GM12878 (cell line): ENCODE data around the gene CDK2. TPM values are rescaled to one million over a fixed set of nuclear protein-coding genes. Genes with fewer than 3 reads are reported as not detected.

Source experiments
- BMI1 ChIP-seq: fragments of 450-650 bp; IDR thresholded peaks from 2 replicates; pipeline ENCODE4 v1.6.1; 2016; ENCODE audit warnings: mild to moderate bottlenecking, moderate library complexity, borderline replicate concordance
- EGR1 ChIP-seq, 2 experiments: IDR thresholded peaks; 1 replicate in 1 of 2; 2 replicates in 1 of 2; pipeline ENCODE4 v1.6.1; 2011 to 2012; ENCODE audit warnings: low read depth in 2 of 2, low read length in 2 of 2, borderline replicate concordance in 1 of 2, mild to moderate bottlenecking in 1 of 2, moderate library complexity in 1 of 2
- ETV6 ChIP-seq, 2 experiments: fragments of 450-650 bp in 1 of 2; IDR thresholded peaks in 1 of 2; conservative IDR thresholded peaks in 1 of 2; 2 replicates each; pipeline ENCODE4 v1.6.1; 2014; ENCODE audit warnings: antibody characterized with exemption in 1 of 2, borderline replicate concordance in 1 of 2, low read depth in 1 of 2, mild to moderate bottlenecking in 1 of 2, moderate library complexity in 1 of 2
- IKZF2 ChIP-seq, 2 experiments: fragments of 450-650 bp; IDR thresholded peaks; 2 replicates each; pipeline ENCODE4 v1.6.1; 2017; ENCODE audit warnings: mild to moderate bottlenecking in 2 of 2, moderate library complexity in 2 of 2
- MYB ChIP-seq: fragments of 150-350 bp; IDR thresholded peaks from 2 replicates; pipeline ENCODE4 v1.6.1; 2014; ENCODE audit warnings: mild to moderate bottlenecking, low read depth, low read length, borderline replicate concordance
- POLR2AphosphoS5 ChIP-seq: IDR thresholded peaks from 2 replicates; pipeline ENCODE4 v1.6.1; 2011; ENCODE audit warnings: mild to moderate bottlenecking, low read length, inconsistent platforms
- RUNX3 ChIP-seq: IDR thresholded peaks from 2 replicates; pipeline ENCODE4 v1.6.1; 2012; ENCODE audit warnings: low read length, inconsistent platforms
- WRNIP1 ChIP-seq: IDR thresholded peaks from 2 replicates; pipeline ENCODE4 v1.6.1; 2011; ENCODE audit warnings: low read depth, low read length, improper control_type of control experiment, borderline replicate concordance
- ZNF622 ChIP-seq: fragments of 450-650 bp; IDR thresholded peaks from 2 replicates; pipeline ENCODE4 v1.6.1; 2017; ENCODE audit warnings: mild to moderate bottlenecking, inconsistent platforms
- polyA plus RNA-seq, 11 experiments: library from polyadenylated mRNA; depleted of rRNA in 4 of 11; unstranded in 6 of 11; stranded (reverse) in 5 of 11; fragments of >200 nt; fragmentation: Nextera tagmentation in 4 of 11; fragmentation: Illumina TruSeq in 1 of 11; extraction: Ambion mirVana in 4 of 11; extraction: Trizol in 1 of 11; gene quantifications; 1 replicate in 1 of 11; 2 replicates in 10 of 11; pipeline versions ENCODE4 v1.2.1 to v1.2.3, GENCODE V29; 2011 to 2016; ENCODE audit warnings: inconsistent platforms in 2 of 11, missing spikeins in 2 of 11, low read depth in 1 of 11
- total RNA-seq, 4 experiments: library from RNA; depleted of rRNA in 3 of 4; stranded (reverse); fragments of >200 nt in 3 of 4; fragmentation: Illumina TruSeq in 1 of 4; extraction: Trizol in 1 of 4; gene quantifications; 2 replicates each; pipeline versions ENCODE4 v1.2.1 to v1.2.3, GENCODE V29; 2013 to 2021
- TF ChIP-seq, protein P1 (sequence below): fragments of 450-650 bp; conservative IDR thresholded peaks from 2 replicates; pipeline ENCODE4 v1.6.1; 2017; ENCODE audit warnings: mild to moderate bottlenecking, moderate library complexity
- TF ChIP-seq, protein P2 (sequence below): fragments of 450-650 bp; IDR thresholded peaks from 2 replicates; pipeline ENCODE4 v1.6.1; 2016; ENCODE audit warnings: mild to moderate bottlenecking
- TF ChIP-seq, protein P3 (sequence below): IDR thresholded peaks from 2 replicates; pipeline ENCODE4 v1.6.1; 2011; ENCODE audit warnings: borderline replicate concordance, low read depth, mild to moderate bottlenecking, moderate library complexity, mixed read lengths, low read length; ENCODE audit not compliant: insufficient read depth; ENCODE audit errors: extremely low read length
- TF ChIP-seq, protein P4 (sequence below): fragments of 450-650 bp; IDR thresholded peaks from 2 replicates; pipeline ENCODE4 v1.6.1; 2017; ENCODE audit warnings: mild to moderate bottlenecking, low read depth, inconsistent platforms; ENCODE audit not compliant: poor library complexity, severe bottlenecking
- TF ChIP-seq, protein P5 (sequence below): fragments of 450-650 bp; IDR thresholded peaks from 2 replicates; pipeline ENCODE4 v1.6.1; 2016; ENCODE audit warnings: mild to moderate bottlenecking, moderate library complexity, borderline replicate concordance
- TF ChIP-seq, protein P6 (sequence below): fragments of 450-650 bp; IDR thresholded peaks from 2 replicates; pipeline ENCODE4 v1.6.1; 2017; ENCODE audit warnings: low read depth, mild to moderate bottlenecking, moderate library complexity

Gene CDK2
- total and polyA plus RNA-seq, 10 of the 15 experiments (the other 5 are each of a cell fraction or from before 2014, with no cell fraction given) = 13.1 to 138 (median 82.2) TPM

DNA sequence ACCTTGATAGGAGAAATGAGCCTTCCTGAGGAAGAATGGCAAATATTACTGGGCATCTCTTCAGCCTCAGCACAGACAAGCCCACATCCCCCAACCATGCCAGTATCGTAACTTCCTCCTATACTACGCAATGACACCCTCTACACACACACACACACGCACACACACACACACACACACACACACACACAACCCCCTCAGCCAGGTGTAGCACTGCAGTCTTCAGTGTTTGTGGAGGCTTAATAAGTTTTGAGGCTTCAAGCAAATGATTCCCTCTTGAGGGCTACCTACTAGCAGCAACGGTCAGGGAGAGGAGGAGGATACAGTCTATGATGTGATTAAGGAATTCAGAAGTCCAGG lies 34.1 kb upstream of the CDK2 start (continued):
- TF ChIP-seq, protein P1, sequence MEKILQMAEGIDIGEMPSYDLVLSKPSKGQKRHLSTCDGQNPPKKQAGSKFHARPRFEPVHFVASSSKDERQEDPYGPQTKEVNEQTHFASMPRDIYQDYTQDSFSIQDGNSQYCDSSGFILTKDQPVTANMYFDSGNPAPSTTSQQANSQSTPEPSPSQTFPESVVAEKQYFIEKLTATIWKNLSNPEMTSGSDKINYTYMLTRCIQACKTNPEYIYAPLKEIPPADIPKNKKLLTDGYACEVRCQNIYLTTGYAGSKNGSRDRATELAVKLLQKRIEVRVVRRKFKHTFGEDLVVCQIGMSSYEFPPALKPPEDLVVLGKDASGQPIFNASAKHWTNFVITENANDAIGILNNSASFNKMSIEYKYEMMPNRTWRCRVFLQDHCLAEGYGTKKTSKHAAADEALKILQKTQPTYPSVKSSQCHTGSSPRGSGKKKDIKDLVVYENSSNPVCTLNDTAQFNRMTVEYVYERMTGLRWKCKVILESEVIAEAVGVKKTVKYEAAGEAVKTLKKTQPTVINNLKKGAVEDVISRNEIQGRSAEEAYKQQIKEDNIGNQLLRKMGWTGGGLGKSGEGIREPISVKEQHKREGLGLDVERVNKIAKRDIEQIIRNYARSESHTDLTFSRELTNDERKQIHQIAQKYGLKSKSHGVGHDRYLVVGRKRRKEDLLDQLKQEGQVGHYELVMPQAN = 0 out of 2 replicates have a peak, but pooled peaks have one; percentile 38
- TF ChIP-seq, protein P2, sequence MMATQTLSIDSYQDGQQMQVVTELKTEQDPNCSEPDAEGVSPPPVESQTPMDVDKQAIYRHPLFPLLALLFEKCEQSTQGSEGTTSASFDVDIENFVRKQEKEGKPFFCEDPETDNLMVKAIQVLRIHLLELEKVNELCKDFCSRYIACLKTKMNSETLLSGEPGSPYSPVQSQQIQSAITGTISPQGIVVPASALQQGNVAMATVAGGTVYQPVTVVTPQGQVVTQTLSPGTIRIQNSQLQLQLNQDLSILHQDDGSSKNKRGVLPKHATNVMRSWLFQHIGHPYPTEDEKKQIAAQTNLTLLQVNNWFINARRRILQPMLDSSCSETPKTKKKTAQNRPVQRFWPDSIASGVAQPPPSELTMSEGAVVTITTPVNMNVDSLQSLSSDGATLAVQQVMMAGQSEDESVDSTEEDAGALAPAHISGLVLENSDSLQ = no peak
- TF ChIP-seq BMI1 = peak; percentile 20; the same call in 1 of the 2 replicates
- TF ChIP-seq POLR2AphosphoS5 = peak; percentile 29; the same call in 1 of the 2 replicates
- TF ChIP-seq, protein P3, sequence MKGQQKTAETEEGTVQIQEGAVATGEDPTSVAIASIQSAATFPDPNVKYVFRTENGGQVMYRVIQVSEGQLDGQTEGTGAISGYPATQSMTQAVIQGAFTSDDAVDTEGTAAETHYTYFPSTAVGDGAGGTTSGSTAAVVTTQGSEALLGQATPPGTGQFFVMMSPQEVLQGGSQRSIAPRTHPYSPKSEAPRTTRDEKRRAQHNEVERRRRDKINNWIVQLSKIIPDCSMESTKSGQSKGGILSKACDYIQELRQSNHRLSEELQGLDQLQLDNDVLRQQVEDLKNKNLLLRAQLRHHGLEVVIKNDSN = no peak
- TF ChIP-seq, protein P4, sequence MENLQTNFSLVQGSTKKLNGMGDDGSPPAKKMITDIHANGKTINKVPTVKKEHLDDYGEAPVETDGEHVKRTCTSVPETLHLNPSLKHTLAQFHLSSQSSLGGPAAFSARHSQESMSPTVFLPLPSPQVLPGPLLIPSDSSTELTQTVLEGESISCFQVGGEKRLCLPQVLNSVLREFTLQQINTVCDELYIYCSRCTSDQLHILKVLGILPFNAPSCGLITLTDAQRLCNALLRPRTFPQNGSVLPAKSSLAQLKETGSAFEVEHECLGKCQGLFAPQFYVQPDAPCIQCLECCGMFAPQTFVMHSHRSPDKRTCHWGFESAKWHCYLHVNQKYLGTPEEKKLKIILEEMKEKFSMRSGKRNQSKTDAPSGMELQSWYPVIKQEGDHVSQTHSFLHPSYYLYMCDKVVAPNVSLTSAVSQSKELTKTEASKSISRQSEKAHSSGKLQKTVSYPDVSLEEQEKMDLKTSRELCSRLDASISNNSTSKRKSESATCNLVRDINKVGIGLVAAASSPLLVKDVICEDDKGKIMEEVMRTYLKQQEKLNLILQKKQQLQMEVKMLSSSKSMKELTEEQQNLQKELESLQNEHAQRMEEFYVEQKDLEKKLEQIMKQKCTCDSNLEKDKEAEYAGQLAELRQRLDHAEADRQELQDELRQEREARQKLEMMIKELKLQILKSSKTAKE = peak; percentile 31
- TF ChIP-seq, protein P5, sequence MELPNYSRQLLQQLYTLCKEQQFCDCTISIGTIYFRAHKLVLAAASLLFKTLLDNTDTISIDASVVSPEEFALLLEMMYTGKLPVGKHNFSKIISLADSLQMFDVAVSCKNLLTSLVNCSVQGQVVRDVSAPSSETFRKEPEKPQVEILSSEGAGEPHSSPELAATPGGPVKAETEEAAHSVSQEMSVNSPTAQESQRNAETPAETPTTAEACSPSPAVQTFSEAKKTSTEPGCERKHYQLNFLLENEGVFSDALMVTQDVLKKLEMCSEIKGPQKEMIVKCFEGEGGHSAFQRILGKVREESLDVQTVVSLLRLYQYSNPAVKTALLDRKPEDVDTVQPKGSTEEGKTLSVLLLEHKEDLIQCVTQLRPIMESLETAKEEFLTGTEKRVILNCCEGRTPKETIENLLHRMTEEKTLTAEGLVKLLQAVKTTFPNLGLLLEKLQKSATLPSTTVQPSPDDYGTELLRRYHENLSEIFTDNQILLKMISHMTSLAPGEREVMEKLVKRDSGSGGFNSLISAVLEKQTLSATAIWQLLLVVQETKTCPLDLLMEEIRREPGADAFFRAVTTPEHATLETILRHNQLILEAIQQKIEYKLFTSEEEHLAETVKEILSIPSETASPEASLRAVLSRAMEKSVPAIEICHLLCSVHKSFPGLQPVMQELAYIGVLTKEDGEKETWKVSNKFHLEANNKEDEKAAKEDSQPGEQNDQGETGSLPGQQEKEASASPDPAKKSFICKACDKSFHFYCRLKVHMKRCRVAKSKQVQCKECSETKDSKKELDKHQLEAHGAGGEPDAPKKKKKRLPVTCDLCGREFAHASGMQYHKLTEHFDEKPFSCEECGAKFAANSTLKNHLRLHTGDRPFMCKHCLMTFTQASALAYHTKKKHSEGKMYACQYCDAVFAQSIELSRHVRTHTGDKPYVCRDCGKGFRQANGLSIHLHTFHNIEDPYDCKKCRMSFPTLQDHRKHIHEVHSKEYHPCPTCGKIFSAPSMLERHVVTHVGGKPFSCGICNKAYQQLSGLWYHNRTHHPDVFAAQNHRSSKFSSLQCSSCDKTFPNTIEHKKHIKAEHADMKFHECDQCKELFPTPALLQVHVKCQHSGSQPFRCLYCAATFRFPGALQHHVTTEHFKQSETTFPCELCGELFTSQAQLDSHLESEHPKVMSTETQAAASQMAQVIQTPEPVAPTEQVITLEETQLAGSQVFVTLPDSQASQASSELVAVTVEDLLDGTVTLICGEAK = peak; percentile 37; the same call in 1 of the 2 replicates
- 0 out of 3 replicates have a peak, but pooled peaks of 1 of the 2 experiments have one; percentile 10 for TF ChIP-seq EGR1 (IDR thresholded peaks at IDR 0.05; ENCODE audit: borderline replicate concordance in 1 of 2, low read depth in 2 of 2, low read length in 2 of 2)
- 0 out of 2 replicates have a peak, but pooled peaks have one; percentile 30 for TF ChIP-seq WRNIP1
- no peak for TF ChIP-seq MYB
- TF ChIP-seq ZNF622 = 0 out of 2 replicates have a peak, but pooled peaks have one; percentile 16
- TF ChIP-seq, protein P6, sequence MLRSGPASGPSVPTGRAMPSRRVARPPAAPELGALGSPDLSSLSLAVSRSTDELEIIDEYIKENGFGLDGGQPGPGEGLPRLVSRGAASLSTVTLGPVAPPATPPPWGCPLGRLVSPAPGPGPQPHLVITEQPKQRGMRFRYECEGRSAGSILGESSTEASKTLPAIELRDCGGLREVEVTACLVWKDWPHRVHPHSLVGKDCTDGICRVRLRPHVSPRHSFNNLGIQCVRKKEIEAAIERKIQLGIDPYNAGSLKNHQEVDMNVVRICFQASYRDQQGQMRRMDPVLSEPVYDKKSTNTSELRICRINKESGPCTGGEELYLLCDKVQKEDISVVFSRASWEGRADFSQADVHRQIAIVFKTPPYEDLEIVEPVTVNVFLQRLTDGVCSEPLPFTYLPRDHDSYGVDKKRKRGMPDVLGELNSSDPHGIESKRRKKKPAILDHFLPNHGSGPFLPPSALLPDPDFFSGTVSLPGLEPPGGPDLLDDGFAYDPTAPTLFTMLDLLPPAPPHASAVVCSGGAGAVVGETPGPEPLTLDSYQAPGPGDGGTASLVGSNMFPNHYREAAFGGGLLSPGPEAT = peak; percentile 57; the same call in 1 of the 2 replicates
- peak; percentile 64 to 73 for TF ChIP-seq IKZF2 (IDR thresholded peaks at IDR 0.05)
- peak in 1 of 2 experiments; percentile 51; a peak in 1 of 4 replicates for TF ChIP-seq ETV6 (conservative IDR thresholded peaks at IDR 0.05 in 1 of 2, IDR thresholded peaks at IDR 0.05 in 1 of 2; ENCODE audit: borderline replicate concordance in 1 of 2, low read depth in 1 of 2)
- TF ChIP-seq RUNX3 = peak; percentile 45; the same call in 1 of the 2 replicates
